H1 (cell line): Measurements from ENCODE around the gene EDA. TPM values are rescaled to one million over a fixed set of nuclear protein-coding genes. Genes with fewer than 3 reads are reported as not detected.

Experiments
- CTCF ChIA-PET: fragments of 300-600 bp; sonication (Branson Sonifier 250); formaldehyde crosslinking; loops from one replicate; lab custom pipeline; 2021; ENCODE audit not compliant: partially characterized antibody; lab: Charles Lee
- POLR2A ChIA-PET: fragments of 300-600 bp; sonication (Branson Sonifier 250); formaldehyde crosslinking; loops from one replicate; lab custom pipeline; 2021; ENCODE audit warnings: inconsistent platforms; ENCODE audit not compliant: partially characterized antibody; lab: Charles Lee
- DNase-seq, 2 experiments: peaks; one replicate each; pipeline versions ENCODE4 v3.0.0 to v3.0.0-alpha.2; 2010 to 2022; ENCODE audit warnings: low spot score in 2 of 2, low read depth in 1 of 2, mixed read lengths in 1 of 2
- FAIRE-seq: peaks from 2 replicates; lab custom pipeline; 2011; peaks lifted over from hg19 to GRCh38; lab: Jason Lieb, UNC
- H2AFZ ChIP-seq: 2 replicates; pipeline ENCODE4 v1.8.1; 2012; ENCODE audit warnings: low read length, inconsistent platforms
- H2AK5ac ChIP-seq: 2 replicates; pipeline ENCODE4 v1.6.1; 2013; ENCODE audit warnings: low read depth, low read length
- H2BK120ac ChIP-seq: replicated peaks from 2 replicates; pipeline ENCODE3; 2013; ENCODE audit warnings: low read depth, low read length, inconsistent platforms
- H2BK12ac ChIP-seq: 2 replicates; pipeline ENCODE4 v1.6.1; 2013; ENCODE audit warnings: low read depth, low read length
- H2BK15ac ChIP-seq: 2 replicates; pipeline ENCODE4 v1.6.1; 2013; ENCODE audit warnings: low read length
- H2BK20ac ChIP-seq: 2 replicates; pipeline ENCODE4 v1.6.1; 2013; ENCODE audit warnings: low read length
- H2BK5ac ChIP-seq: 2 replicates; pipeline ENCODE4 v1.6.1; 2013; ENCODE audit warnings: low read depth, low read length
- H3K14ac ChIP-seq: 2 replicates; pipeline ENCODE4 v1.6.1; 2013; ENCODE audit warnings: inconsistent platforms; ENCODE audit not compliant: insufficient read length
- H3K18ac ChIP-seq: 2 replicates; pipeline ENCODE4 v1.6.1; 2013; ENCODE audit warnings: low read length; ENCODE audit errors: extremely low read depth
- H3K23ac ChIP-seq: 2 replicates; pipeline ENCODE4 v1.6.1; 2013; ENCODE audit warnings: inconsistent platforms; ENCODE audit not compliant: insufficient read length
- H3K23me2 ChIP-seq: 2 replicates; pipeline ENCODE4 v1.6.1; 2013; ENCODE audit warnings: low read depth, low read length
- H3K27ac ChIP-seq: 2 replicates; pipeline ENCODE4 v1.6.1; 2011; ENCODE audit warnings: low read depth, low read length, inconsistent platforms
- H3K27me3 ChIP-seq, 4 experiments: replicated peaks in 1 of 4; 1 replicate in 1 of 4; 2 replicates in 3 of 4; pipeline versions ENCODE4 v1.6.1 to v1.8.1; 2011 to 2013; ENCODE audit warnings: low read length in 3 of 4, mild to moderate bottlenecking in 3 of 4, inconsistent platforms in 2 of 4, mixed read lengths in 2 of 4, moderate library complexity in 1 of 4; ENCODE audit not compliant: control insufficient read depth in 3 of 4, insufficient read depth in 3 of 4; ENCODE audit errors: extremely low read depth in 1 of 4
- H3K36me3 ChIP-seq, 4 experiments: 2 replicates each; pipeline versions ENCODE4 v1.6.1 to v1.8.1; 2011 to 2013; ENCODE audit warnings: mild to moderate bottlenecking in 4 of 4, low read length in 3 of 4, moderate library complexity in 2 of 4, control low read depth in 1 of 4, inconsistent platforms in 1 of 4; ENCODE audit not compliant: insufficient read depth in 4 of 4, control insufficient read depth in 2 of 4
- H3K4ac ChIP-seq: replicated peaks from 2 replicates; pipeline ENCODE3; 2013; ENCODE audit warnings: low read length, low read depth, mixed read lengths, inconsistent platforms; ENCODE audit not compliant: insufficient read length
- H3K4me1 ChIP-seq, 4 experiments: replicated peaks in 1 of 4; 1 replicate in 1 of 4; 2 replicates in 3 of 4; pipeline versions ENCODE4 v1.6.1 to v1.8.1; 2011 to 2013; ENCODE audit warnings: low read length in 3 of 4, inconsistent platforms in 2 of 4, mixed read lengths in 1 of 4; ENCODE audit not compliant: insufficient read depth in 4 of 4, control insufficient read depth in 3 of 4
- H3K4me2 ChIP-seq, 2 experiments: 2 replicates each; pipeline versions ENCODE4 v1.6.1 to v1.8.1; 2011 to 2013; ENCODE audit warnings: low read depth in 2 of 2, low read length in 2 of 2, control low read depth in 1 of 2, inconsistent platforms in 1 of 2, mild to moderate bottlenecking in 1 of 2; ENCODE audit not compliant: insufficient read depth in 1 of 2
- H3K4me3 ChIP-seq, 4 experiments: fragments of 200-600, 300-600 bp in 1 of 4; sonication (generic), shearing (Covaris generic), sonication (Bioruptor Twin) in 1 of 4; 2 replicates each; pipeline versions ENCODE4 v1.5.1 to v1.8.1; 2011 to 2016; ENCODE audit warnings: low read length in 4 of 4, low read depth in 3 of 4, control low read depth in 2 of 4, inconsistent platforms in 2 of 4, mild to moderate bottlenecking in 2 of 4, mixed read lengths in 1 of 4, moderate library complexity in 1 of 4; ENCODE audit not compliant: insufficient read depth in 2 of 4; ENCODE audit errors: extremely low read depth in 1 of 4
- H3K56ac ChIP-seq: replicated peaks from 2 replicates; pipeline ENCODE3; 2013; ENCODE audit warnings: low read depth, mild to moderate bottlenecking, mixed read lengths, low read length, inconsistent platforms; ENCODE audit not compliant: insufficient read length
- H3K79me1 ChIP-seq: 2 replicates; pipeline ENCODE4 v1.6.1; 2013; ENCODE audit warnings: low read depth, low read length, control low read depth
- H3K79me2 ChIP-seq, 2 experiments: 2 replicates each; pipeline versions ENCODE4 v1.6.1 to v1.8.1; 2012 to 2013; ENCODE audit warnings: low read length in 2 of 2, mild to moderate bottlenecking in 2 of 2, inconsistent platforms in 1 of 2; ENCODE audit not compliant: insufficient read depth in 2 of 2, control insufficient read depth in 1 of 2
- H3K9ac ChIP-seq, 4 experiments: replicated peaks in 1 of 4; 1 replicate in 1 of 4; 2 replicates in 3 of 4; pipeline versions ENCODE4 v1.6.1 to v1.8.1; 2011 to 2013; ENCODE audit warnings: low read depth in 3 of 4, low read length in 3 of 4, control low read depth in 2 of 4, mild to moderate bottlenecking in 2 of 4, moderate library complexity in 2 of 4, inconsistent platforms in 1 of 4; ENCODE audit errors: extremely low read depth in 1 of 4
- H3K9me3 ChIP-seq, 2 experiments: 2 replicates each; pipeline versions ENCODE4 v1.6.1 to v1.8.1; 2012 to 2013; ENCODE audit warnings: mild to moderate bottlenecking in 2 of 2, moderate library complexity in 2 of 2, control low read depth in 1 of 2, inconsistent platforms in 1 of 2, low read depth in 1 of 2, low read length in 1 of 2, mixed read lengths in 1 of 2; ENCODE audit not compliant: insufficient read depth in 2 of 2
- H4K20me1 ChIP-seq, 2 experiments: replicated peaks in 1 of 2; 2 replicates each; pipeline versions ENCODE3 to v1.8.1; 2011 to 2013; ENCODE audit warnings: inconsistent platforms in 2 of 2, low read length in 2 of 2, mild to moderate bottlenecking in 1 of 2; ENCODE audit not compliant: insufficient read depth in 2 of 2, control insufficient read depth in 1 of 2
- H4K5ac ChIP-seq: 2 replicates; pipeline ENCODE4 v1.6.1; 2013; ENCODE audit warnings: low read length, low read depth, mixed read lengths, inconsistent platforms; ENCODE audit not compliant: insufficient read length
- H4K8ac ChIP-seq: 2 replicates; pipeline ENCODE4 v1.8.0; 2013; ENCODE audit warnings: mild to moderate bottlenecking, moderate library complexity, low read length, inconsistent platforms; ENCODE audit not compliant: insufficient read depth; ENCODE audit errors: extremely low read depth
- H4K91ac ChIP-seq: replicated peaks from 2 replicates; pipeline ENCODE3; 2013; ENCODE audit warnings: low read length, mixed read lengths, inconsistent platforms; ENCODE audit not compliant: insufficient read length
- EZH2 ChIP-seq: fragments of 200-600 bp; sonication (generic); IDR thresholded peaks from 2 replicates; pipeline ENCODE4 v1.7.1; 2012; ENCODE audit warnings: low read depth, mild to moderate bottlenecking, moderate library complexity, low read length, inconsistent platforms; ENCODE audit not compliant: severe bottlenecking
- KDM1A ChIP-seq: fragments of 200-600, 300-600 bp; sonication (generic); IDR thresholded peaks from 2 replicates; pipeline ENCODE4 v1.7.1; 2016; ENCODE audit warnings: mild to moderate bottlenecking, low read length, borderline replicate concordance
- NRF1 ChIP-seq: IDR thresholded peaks from 2 replicates; pipeline ENCODE4 v1.6.1; 2011; ENCODE audit warnings: mild to moderate bottlenecking, low read depth, low read length, improper control_type of control experiment
- POLR2A ChIP-seq, 2 experiments: IDR thresholded peaks; 1 replicate in 1 of 2; 2 replicates in 1 of 2; pipeline ENCODE4 v1.6.1; 2011; ENCODE audit warnings: low read depth in 2 of 2, low read length in 2 of 2, mild to moderate bottlenecking in 2 of 2; ENCODE audit errors: control extremely low read depth in 1 of 2
- RAD21 ChIP-seq, 2 experiments: IDR thresholded peaks in 1 of 2; conservative IDR thresholded peaks in 1 of 2; 2 replicates each; pipeline ENCODE4 v1.6.1; 2011; ENCODE audit warnings: low read depth in 2 of 2, low read length in 2 of 2, improper control_type of control experiment in 1 of 2, inconsistent platforms in 1 of 2, mild to moderate bottlenecking in 1 of 2, moderate library complexity in 1 of 2
- SIN3A ChIP-seq, 2 experiments: IDR thresholded peaks in 1 of 2; conservative IDR thresholded peaks in 1 of 2; 2 replicates each; pipeline ENCODE4 v1.6.1; 2011 to 2012; ENCODE audit warnings: low read length in 2 of 2, improper control_type of control experiment in 1 of 2, low read depth in 1 of 2, mild to moderate bottlenecking in 1 of 2
- TAF7 ChIP-seq: optimal IDR thresholded peaks from 2 replicates; pipeline ENCODE3; 2011; ENCODE audit warnings: low read depth, mild to moderate bottlenecking, inconsistent platforms, low read length, moderate library complexity, borderline replicate concordance
- TBP ChIP-seq: IDR thresholded peaks from 2 replicates; pipeline ENCODE4 v1.6.1; 2011; ENCODE audit warnings: low read depth, low read length, improper control_type of control experiment
- WGBS, 2 experiments: shearing (Covaris generic) in 1 of 2; methylation state at CpG; one replicate each; pipeline versions ENCODE4 v1.1.6 to v1.1.7; 2013 to 2015; ENCODE audit warnings: low lambda C conversion rate in 2 of 2, mixed read lengths in 2 of 2, inconsistent platforms in 1 of 2, low coverage in 1 of 2, missing lambda C conversion rate in 1 of 2; ENCODE audit not compliant: insufficient replicate concordance in 2 of 2, insufficient coverage in 1 of 2, insufficient read length in 1 of 2; ENCODE audit errors: extremely low coverage in 1 of 2, missing lambda C conversion rate in 1 of 2; 5-methylcytosine and 5-hydroxymethylcytosine counted together
- polyA plus RNA-seq, 7 experiments: library from polyadenylated mRNA; depleted of rRNA in 3 of 7; stranded (reverse) in 5 of 7; unstranded in 2 of 7; fragments of >200 nt in 5 of 7; fragments of 200-250 nt in 2 of 7; gene quantifications; 1 replicate in 5 of 7; 2 replicates in 1 of 7; 4 replicates in 1 of 7; pipeline versions ENCODE4 v1.2.1 to v1.2.3, GENCODE V29; 2011 to 2013; ENCODE audit warnings: missing spikeins in 2 of 7, mixed read lengths in 2 of 7
- total RNA-seq: library from RNA; stranded (reverse); fragmentation: NEBNext Ultra II Directional; extraction: Animal tissue kit (Norgen Biotek cat#: 25700); gene quantifications from 2 replicates; pipeline ENCODE4 v1.2.1, GENCODE V29; 2021
- TF ChIP-seq, protein P1 (sequence below): IDR thresholded peaks from 2 replicates; pipeline ENCODE4 v1.6.1; 2012; ENCODE audit warnings: inconsistent platforms

EDA gene
- total and polyA plus RNA-seq, 2 of the 8 experiments (the other 6 are each of a cell fraction or from before 2014, with no cell fraction given) = 7.5 to 10.5 TPM

DNA sequence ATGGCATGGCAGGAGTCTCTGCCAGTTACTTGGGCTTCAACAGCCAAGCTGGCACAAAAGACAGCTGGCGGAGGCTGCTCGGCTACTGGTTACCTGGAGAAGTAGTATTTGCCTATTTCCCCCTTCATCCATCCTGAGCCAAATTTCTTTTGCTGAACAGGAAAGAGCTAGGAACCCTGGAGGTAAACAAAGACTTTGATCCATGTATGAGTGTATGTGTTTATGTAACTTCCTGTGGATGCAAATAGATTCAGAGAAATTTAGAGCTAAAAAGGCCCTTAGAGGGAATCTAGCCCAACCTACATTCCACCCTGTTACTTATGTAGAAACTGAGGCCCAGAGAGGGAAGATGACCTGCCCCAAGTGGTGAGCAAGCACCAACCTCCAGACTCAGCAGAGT, 422.6 kb downstream of the EDA start:
- Histone ChIP-seq H4K8ac (no peak overlapping the region), H3K14ac (no peak overlapping the region), H2AK5ac (no peak overlapping the region), H3K4ac (no peak overlapping the region), H3K23me2 (no peaks in the 10 kb centered on the region), H3K4me3 (no peak overlapping the region), H2BK5ac (no peak overlapping the region), H3K27me3 (no peaks in the 10 kb centered on the region), H4K5ac (no peak overlapping the region), H2BK12ac (no peak overlapping the region), H3K23ac (no peak overlapping the region), H3K56ac (no peak overlapping the region), H4K20me1 (no peaks in the 10 kb centered on the region), H2BK120ac (no peak overlapping the region), H2BK15ac (no peak overlapping the region), H3K79me2 (no peaks in the 10 kb centered on the region), H3K4me2 (no peak overlapping the region), H3K4me1 (no peaks in the 10 kb centered on the region), H3K27ac (no peak overlapping the region), H3K9ac (no peak overlapping the region), H2AFZ (no peak overlapping the region), H2BK20ac (no peak overlapping the region), H4K91ac (no peak overlapping the region), H3K9me3 (no peaks in the 10 kb centered on the region), H3K36me3 (no peaks in the 10 kb centered on the region), H3K79me1 (no peaks in the 10 kb centered on the region), H3K18ac (no peak overlapping the region)
- ChIA-PET CTCF (interaction anchor here (0.9 to 9.6 kb wide), 3 partner anchors 9 to 59 kb away, joined by 4 to 62 read pairs (median 4); no protein-coding TSS in a partner anchor), POLR2A (no interaction called here)
- FAIRE-seq (no peak), DNase-seq (no peak)
- 87% methylated on average over 2 of the region's 2 CpGs; no CpG with 5 or more reads in 1 of the 2 experiments for WGBS, 2 experiments
- TF ChIP-seq KDM1A (no peak), NRF1 (no peak), POLR2A (IDR thresholded peaks at IDR 0.05; ENCODE audit: control extremely low read depth in 1 of 2, low read depth in 2 of 2, low read length in 2 of 2) (no peak), RAD21 (IDR thresholded peaks at IDR 0.05 in 1 of 2, conservative IDR thresholded peaks at IDR 0.05 in 1 of 2; ENCODE audit: low read depth in 2 of 2, low read length in 2 of 2) (no peak), EZH2 (no peak), TBP (no peak), SIN3A (conservative IDR thresholded peaks at IDR 0.05 in 1 of 2, IDR thresholded peaks at IDR 0.05 in 1 of 2; ENCODE audit: low read depth in 1 of 2, low read length in 2 of 2) (no peak), TAF7 (no peak)
- TF ChIP-seq, protein P1, sequence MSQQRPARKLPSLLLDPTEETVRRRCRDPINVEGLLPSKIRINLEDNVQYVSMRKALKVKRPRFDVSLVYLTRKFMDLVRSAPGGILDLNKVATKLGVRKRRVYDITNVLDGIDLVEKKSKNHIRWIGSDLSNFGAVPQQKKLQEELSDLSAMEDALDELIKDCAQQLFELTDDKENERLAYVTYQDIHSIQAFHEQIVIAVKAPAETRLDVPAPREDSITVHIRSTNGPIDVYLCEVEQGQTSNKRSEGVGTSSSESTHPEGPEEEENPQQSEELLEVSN = no peak
